HG03342 (cell line): Measurements from ENCODE around the gene KRTAP20-1.

Experiments used
- ATAC-seq: cut with Tn5 transposase; IDR thresholded peaks from one replicate; pipeline ENCODE4 v1.9.1; 2021; ENCODE audit warnings: mild to moderate bottlenecking, moderate library complexity; ENCODE audit not compliant: unreplicated experiment

Gene KRTAP20-1, protein sequence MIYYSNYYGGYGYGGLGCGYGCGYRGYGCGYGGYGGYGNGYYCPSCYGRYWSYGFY

GRCh38 chr21:30616125-30616524 is at the start of gene KRTAP20-1:
KRTAP20-1 (plus strand) TSS chr21:30616425; CDS start chr21:30616455, 30 bp downstream.
- no peak for ATAC-seq

DNA sequence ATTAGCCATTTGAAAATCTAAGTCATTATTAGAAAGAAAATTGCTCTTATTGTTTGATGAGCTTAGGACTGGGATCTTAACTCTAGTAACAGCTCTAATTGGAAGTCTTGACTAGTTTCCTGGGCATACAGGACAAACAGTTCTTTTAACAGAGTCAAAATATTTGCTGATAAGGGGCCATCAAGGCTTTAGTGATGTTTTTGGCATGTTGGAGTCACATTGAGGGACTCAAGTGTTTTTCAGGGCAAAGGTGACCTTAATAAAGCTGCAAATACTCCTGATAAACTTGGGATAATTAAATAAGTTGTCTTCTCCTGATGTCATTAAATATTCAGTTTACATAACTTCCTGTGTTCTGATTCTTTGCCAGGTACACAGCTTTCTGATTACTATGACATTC is 48.6 kb upstream of the KRTAP20-1 start:
- ATAC-seq = no peak

DNA sequence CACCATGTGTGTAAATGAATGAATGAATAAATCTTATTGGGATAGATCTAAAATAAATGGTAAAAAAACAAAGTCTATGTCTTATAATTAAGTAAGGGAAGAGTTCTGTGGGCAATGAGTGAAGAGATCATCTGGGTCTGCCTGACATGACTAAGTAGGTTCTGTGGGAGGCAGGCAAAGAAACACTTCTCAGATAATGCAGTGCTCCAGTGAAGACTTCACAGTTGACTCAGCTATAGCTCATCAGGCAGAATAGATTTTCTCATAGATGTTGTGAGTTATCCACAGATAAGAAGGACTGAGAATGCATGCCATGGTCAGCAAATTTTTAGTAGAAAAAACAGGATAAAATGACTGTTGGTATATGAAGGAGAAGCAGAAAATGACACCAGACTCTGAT is 38.5 kb upstream of the KRTAP20-1 start:
- no peak for ATAC-seq

DNA sequence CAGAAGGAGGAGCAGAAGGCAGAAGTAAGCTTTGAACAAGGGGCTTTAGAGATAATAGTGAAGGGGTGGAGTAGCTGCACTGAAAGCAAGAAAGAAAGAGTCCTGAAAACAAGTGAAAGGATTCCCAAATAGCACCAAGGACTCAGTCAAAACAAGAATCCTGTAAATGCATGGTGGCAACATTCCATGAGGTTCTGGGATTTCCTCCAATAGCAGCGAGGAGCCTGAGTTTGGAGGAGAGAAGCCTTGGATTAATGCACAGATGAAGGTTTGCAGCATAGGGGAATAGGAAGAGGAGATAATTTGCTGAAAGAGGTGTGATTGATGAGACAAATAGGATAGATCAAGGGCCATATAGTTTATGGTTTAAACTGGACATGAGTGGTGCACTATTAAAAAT is 36.9 kb upstream of the KRTAP20-1 start:
- ATAC-seq = no peak

GRCh38 chr21:30580132-30580531 is 36.1 kb upstream of the KRTAP20-1 start:
- no peak for ATAC-seq

DNA sequence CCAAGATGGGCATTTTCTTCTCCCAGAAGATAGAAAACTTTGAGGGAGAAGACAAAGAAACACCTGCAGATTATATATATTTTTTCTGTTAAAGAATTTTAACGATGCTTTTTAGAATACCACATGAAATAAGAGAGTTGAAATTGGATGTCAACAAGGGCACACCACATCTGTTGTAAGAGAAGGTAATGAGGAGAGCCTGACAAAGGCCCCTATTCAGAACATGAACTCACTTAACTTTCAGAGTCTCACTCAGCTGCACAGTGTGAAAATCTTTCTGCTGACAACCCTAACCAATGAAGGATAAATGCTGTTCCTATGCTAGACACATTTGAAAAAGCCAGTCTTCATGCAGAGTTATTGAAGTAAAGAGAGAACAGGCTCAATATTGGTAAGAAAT is 33.4 kb upstream of the KRTAP20-1 start:
- no peak for ATAC-seq

DNA sequence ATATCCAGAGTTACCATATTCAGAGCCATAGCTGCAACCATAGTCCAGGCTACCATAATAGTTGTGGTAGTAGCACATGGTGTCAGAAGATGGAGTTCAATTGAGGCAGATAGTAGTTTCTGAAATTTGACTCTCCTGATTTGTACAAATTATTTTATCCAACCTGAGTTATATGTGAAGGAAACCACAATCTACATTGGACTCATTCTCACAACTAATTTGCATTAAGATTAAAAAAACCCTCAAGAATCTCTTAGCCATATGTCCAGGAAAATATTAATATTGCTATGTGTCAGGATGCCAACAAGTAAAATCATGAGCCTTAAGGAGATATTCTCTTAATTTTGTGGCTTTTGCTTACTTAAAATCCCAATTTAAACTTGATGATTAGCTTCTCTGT is 25.9 kb upstream of the KRTAP20-1 start, which contains the start of gene KRTAP22-2:
KRTAP22-2 (minus strand) TSS at position 101 of the 400 bp plus-strand sequence.
- ATAC-seq = no peak

GRCh38 chr21:30592140-30592539 is 24.1 kb upstream of the KRTAP20-1 start, which contains the start of gene KRTAP6-3:
KRTAP6-3 (plus strand) TSS chr21:30592440; CDS start chr21:30592446, 6 bp downstream.
- no peak for ATAC-seq

DNA sequence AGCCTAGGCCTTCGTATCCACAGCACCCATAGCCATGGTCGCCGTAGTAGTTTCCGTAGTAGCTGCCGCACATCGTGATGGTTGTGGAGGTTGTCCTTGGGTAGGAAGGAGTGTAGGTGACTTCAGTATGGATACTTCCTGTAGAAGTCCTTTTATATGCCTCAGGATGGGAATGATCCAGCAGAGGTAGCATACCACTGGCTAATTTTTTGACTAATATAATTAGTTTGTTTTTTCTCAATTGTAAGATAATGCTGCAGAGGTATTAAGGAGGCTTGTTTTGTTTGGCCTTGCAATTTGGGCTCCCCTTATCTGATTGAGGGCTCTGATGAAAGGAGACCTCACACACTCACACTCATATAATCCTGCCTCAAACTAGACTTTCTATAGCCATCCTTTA is 17.4 kb upstream of the KRTAP20-1 start, which contains the start of gene KRTAP6-2:
KRTAP6-2 (minus strand) TSS at position 101 of the 400 bp plus-strand sequence; CDS start at position 73, 28 bp downstream.
- no peak for ATAC-seq

DNA sequence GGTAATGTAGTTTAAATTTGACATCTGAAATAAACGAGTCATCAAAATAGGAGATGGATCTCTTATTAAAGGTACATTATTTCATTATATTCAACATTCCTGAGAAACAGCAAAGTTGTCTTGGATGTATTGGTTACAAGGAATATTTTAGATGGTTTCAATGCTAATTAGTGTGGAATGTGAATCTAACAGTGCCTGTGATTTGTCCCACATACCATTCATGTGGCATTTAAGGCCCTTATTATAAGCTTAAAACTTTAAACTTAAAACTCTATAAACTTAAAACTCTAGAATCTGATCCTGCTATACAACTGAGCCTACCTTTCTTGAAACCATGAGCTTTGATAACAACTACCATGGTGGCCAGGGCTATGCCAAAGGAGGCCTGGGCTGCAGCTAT is 15.4 kb upstream of the KRTAP20-1 start, which contains the start of gene KRTAP22-1:
KRTAP22-1 (plus strand) TSS at position 301 of the 400 bp plus-strand sequence.
- ATAC-seq = no peak

DNA sequence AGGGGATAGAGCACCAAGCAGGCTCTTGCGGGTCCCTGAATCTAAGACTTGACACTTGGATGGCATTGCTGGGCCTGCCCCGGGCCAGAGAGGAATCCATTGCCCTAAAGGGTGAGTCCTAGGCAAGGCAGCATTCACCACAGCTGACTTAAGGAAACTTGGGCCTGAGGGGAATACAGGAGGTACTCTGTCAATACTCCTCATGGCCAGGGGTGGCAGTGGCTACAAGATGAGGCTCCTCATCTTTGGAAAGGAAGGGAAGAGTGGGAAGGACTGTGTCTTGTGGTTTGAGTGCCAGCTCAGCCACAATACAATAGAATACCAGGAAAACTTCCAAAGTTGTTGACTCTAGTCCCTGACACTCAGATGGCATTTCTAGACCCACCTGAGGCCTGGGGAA is 10.3 kb upstream of the KRTAP20-1 start:
- ATAC-seq = no peak

GRCh38 chr21:30612132-30612531 is 4.1 kb upstream of the KRTAP20-1 start:
- no peak for ATAC-seq

- no peak for ATAC-seq
Observed at GRCh38 chr21:30613836-30614235, 2.4 kb upstream of the KRTAP20-1 start, which contains the start of gene KRTAP6-1. KRTAP6-1 (minus strand) TSS chr21:30613930; CDS start chr21:30613904, 26 bp downstream.

DNA sequence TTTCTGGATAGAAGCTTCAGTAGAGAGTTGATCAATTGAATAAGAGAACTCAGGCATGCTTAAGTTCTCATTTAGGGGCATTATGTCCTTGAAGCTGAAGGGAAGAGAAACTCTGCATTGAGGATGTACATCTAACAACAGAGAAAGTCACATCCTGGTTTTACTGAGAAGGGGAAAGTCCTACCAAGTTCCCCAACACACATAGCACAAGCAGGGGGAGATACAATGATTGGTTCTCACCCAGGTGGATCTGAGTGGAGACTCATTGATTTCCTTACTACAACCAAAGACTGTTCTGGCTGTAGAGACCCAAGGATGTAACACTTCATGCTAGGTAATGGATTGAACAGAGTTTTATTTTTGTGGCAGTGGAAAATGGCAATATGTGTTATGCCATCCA is 1.0 kb upstream of the KRTAP20-1 start:
- no peak for ATAC-seq

DNA sequence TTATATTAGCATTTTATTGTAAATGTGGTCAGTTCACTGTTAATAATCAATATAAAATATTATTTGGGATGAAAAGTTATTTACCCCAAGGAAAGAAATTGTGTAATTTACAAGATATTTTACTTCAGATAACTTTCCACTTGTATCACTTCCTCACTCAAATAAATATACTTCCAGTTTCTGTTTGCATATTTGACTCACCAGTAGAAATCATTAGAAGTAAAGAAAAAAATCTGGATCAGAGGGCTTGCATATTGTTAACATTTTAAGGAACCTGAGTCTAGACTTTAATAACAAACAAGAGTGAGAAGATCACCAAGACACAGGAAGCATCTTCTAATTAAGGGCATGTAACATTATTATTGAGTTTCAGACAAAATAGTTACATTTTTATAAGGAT is 3.9 kb downstream of the KRTAP20-1 start:
- ATAC-seq = no peak

DNA sequence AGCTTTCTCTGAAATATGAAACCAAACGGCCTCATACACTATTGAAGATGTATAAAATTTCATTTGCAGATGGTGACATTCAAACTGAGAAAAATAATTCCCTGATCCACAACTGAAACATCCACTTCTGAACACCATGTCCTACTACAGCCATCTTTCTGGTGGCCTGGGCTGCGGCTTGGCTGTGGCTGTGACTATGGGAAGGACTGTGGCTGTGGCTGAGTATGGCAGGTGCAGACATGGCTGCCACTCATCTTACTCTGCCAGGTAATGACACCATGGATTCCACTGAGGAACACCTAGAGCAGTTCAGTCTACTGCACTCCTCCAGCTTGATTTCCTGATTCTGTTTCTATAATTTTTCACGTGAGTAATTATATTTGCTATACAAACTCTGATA is 4.3 kb downstream of the KRTAP20-1 start, which contains the start of gene KRTAP20-4:
KRTAP20-4 (plus strand) TSS at position 106 of the 400 bp plus-strand sequence.
- ATAC-seq = no peak

GRCh38 chr21:30623362-30623761 is 7.1 kb downstream of the KRTAP20-1 start:
- no peak for ATAC-seq

- ATAC-seq = no peak
Observed at GRCh38 chr21:30625449-30626165, 9.4 kb downstream of the KRTAP20-1 start.

DNA sequence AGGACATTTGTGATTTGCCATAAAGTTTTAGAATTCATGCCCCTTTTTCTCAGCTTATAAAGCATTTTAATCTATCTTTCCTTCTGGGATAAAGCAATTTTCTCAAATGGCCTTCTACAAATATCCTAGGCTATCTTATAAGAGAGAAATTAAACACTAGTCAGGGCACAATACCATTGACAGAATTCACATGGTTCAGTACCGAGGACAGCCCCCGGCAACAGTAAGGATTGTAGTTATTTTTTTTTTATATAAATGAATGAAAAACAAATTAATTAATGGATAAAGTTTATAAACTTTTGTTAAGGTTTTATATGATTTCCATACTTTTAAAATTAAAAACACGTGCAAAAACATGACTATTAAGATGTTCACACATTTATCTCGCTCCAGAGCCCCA is 11.9 kb downstream of the KRTAP20-1 start:
- no peak for ATAC-seq

DNA sequence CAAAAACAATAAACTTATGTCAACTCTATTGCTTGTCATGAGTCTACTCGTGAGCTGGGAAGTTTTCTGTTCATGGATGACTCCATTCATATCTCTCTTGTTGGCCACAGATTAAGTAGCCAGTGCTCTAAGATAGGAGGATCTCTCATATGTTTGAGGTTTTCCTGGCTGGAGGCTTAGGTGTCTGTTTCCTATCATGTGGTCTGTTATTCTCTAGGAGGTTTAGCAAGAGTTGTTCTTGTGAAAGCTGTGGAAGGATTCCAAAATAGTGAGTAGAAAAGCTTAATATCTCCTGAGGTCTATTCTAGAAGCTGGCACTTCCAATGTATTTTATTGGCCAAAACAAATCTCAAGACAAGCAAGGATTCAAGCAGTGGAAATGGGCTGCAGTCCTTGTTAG is 13.0 kb downstream of the KRTAP20-1 start:
- no peak for ATAC-seq

- ATAC-seq = no peak
Observed at GRCh38 chr21:30634906-30635305, 18.7 kb downstream of the KRTAP20-1 start, which contains the start of gene KRTAP20-2. KRTAP20-2 (plus strand) TSS chr21:30635206; CDS start chr21:30635264, 58 bp downstream.

- ATAC-seq = no peak
Observed at GRCh38 chr21:30638686-30639085, 22.5 kb downstream of the KRTAP20-1 start.
